Psoas muscle (tissue), 8 donors: ENCODE data around the gene NEURL2. TPM values are rescaled to one million over a fixed set of nuclear protein-coding genes. Genes with fewer than 3 reads are reported as not detected.

Experiments used
- ATAC-seq, 4 donors: fragments of 200-7000 bp; cut with Tn5 transposase; one replicate each; pipeline ENCODE4 v1.9.1; 2020; ENCODE audit warnings: moderate library complexity in 3 of 4, mild to moderate bottlenecking in 2 of 4
- DNase-seq, 2 donors: peaks; one replicate each; pipeline ENCODE4 v3.0.0-alpha.2; 2020
- H3K27ac ChIP-seq: fragments of 200-600 bp; one replicate; pipeline ENCODE4 v1.8.0; 2022
- H3K27me3 ChIP-seq, 3 donors: fragments of 200-600 bp in 1 of 3; one replicate each; pipeline versions ENCODE4 v1.6.1 to v1.8.0; 2013 to 2022; ENCODE audit warnings: low read length in 2 of 3, mild to moderate bottlenecking in 2 of 3, moderate library complexity in 1 of 3; ENCODE audit not compliant: insufficient read depth in 3 of 3
- H3K36me3 ChIP-seq, 2 donors: fragments of 200-600 bp in 1 of 2; one replicate each; pipeline versions ENCODE4 v1.6.1 to v1.8.0; 2013 to 2022; ENCODE audit warnings: low read depth in 1 of 2, mild to moderate bottlenecking in 1 of 2, moderate library complexity in 1 of 2; ENCODE audit not compliant: insufficient read depth in 1 of 2
- H3K4me1 ChIP-seq: fragments of 200-600 bp; one replicate; pipeline ENCODE4 v1.8.0; 2022
- H3K4me3 ChIP-seq: fragments of 200-600 bp; one replicate; pipeline ENCODE4 v1.8.0; 2022; ENCODE audit warnings: mild to moderate bottlenecking
- H3K9me3 ChIP-seq: fragments of 200-600 bp; one replicate; pipeline ENCODE4 v1.8.0; 2022
- CTCF ChIP-seq: fragments of 200-600 bp; IDR thresholded peaks from one replicate; pipeline ENCODE4 v1.8.0; 2022; ENCODE audit warnings: antibody characterized with exemption
- WGBS, 3 donors: extraction: QIAGEN DNeasy Blood & Tissue Kit; methylation state at CpG; one replicate each; pipeline versions ENCODE4 v1.1.6 to v1.1.7; 2013; 5-methylcytosine and 5-hydroxymethylcytosine counted together
- intact Hi-C, 2 donors: fragments of 100-400 bp; cut with DNase I; formaldehyde crosslinking; loops; one replicate each; pipeline versions ENCODE4 v1.11.0 to v1.14.2; 2022
- polyA plus RNA-seq, 3 donors: library from polyadenylated mRNA; stranded (reverse); fragments of 200-250 nt; gene quantifications; one replicate each; pipeline ENCODE4 v1.2.3, GENCODE V29; 2013
- total RNA-seq, 4 donors: library from RNA; stranded (reverse); fragmentation: NEBNext Ultra II Directional in 2 of 4; extraction: Animal tissue kit (Norgen Biotek cat#: 25700) in 2 of 4; gene quantifications; one replicate each; pipeline versions ENCODE4 v1.2.1 to v1.2.4, GENCODE V29; 2021 to 2023
- donor health status: healthy with polysubstance abuse.
- donor health status: DM: no; HTN: no; CAD: no; lungs with moderate emphysema.
- donor health status: Bipolar disorder and iron deficiency.
- donor health status: healthy.
- donor health status: DM: yes; HTN: yes; CAD: no.
- donor health status: DM: no; HTN: no; CAD: no.
- donor health status: DM: no; HTN: no; CAD: no.
- donor health status: DM: yes; HTN: yes; CAD: no.

NEURL2 gene
- total and polyA plus RNA-seq, 7 donors: 4.3 to 11.8 (median 7.9) TPM

GRCh38 chr20:45892049-45892825, 1.2 kb upstream of the NEURL2 start:
- DNase-seq: no peak
- 82 to 86% (median 85%) methylated on average over 9 of the region's 9 CpGs for WGBS, 3 donors
- H3K27ac ChIP-seq: peak overlapping the region; percentile 92
- TF ChIP-seq CTCF: no peak
- peak overlapping the region; percentile 91 for H3K4me3 ChIP-seq
- no peaks in the 10 kb centered on the region for H3K27me3 ChIP-seq
- no peaks in the 10 kb centered on the region for H3K9me3 ChIP-seq
- peaks cover 24% of the 10 kb centered on the region for H3K4me1 ChIP-seq
- peak in 3 of 4 donors; percentile 15 to 24 (median 16) for ATAC-seq
- intact Hi-C loops: loop anchor here (5.0 kb wide), 4 partner anchors 40 to 95 kb away; partner anchors contain the start of gene PCIF1 (in 2 of the 2)
- H3K36me3 ChIP-seq: peaks cover 2 to 67% of the 10 kb centered on the region in 2 donors

- H3K4me3 ChIP-seq: peak overlapping the region; percentile 91
- H3K4me1 ChIP-seq: peaks cover 24% of the 10 kb centered on the region
- intact Hi-C loops: loop anchor here (5.0 kb wide), 4 partner anchors 42 to 93 kb away; partner anchors contain the start of gene PCIF1 (in 2 of the 2)
- no peaks in the 10 kb centered on the region for H3K27me3 ChIP-seq
- DNase-seq (peak; percentile 84 to 90), ATAC-seq (peak; percentile 75 to 79 (median 76))
- peak overlapping the region; percentile 92 for H3K27ac ChIP-seq
- no peaks in the 10 kb centered on the region for H3K9me3 ChIP-seq
- H3K36me3 ChIP-seq: peaks cover 0 to 60% of the 10 kb centered on the region in 2 donors
- 1% methylated on average over 61 to 79 of the region's 79 CpGs for WGBS, 3 donors
- peak; percentile 65 for TF ChIP-seq CTCF
Measured at GRCh38 chr20:45890077-45890984, 677 bp downstream of the NEURL2 start.

GRCh38 chr20:45888681-45889080, 2.3 kb downstream of the NEURL2 start:
- intact Hi-C loops: no loop called here
- DNase-seq (peak in 1 of 2 donors; percentile 47), ATAC-seq (no peak)
- H3K36me3 ChIP-seq: peaks cover 0 to 53% of the 10 kb centered on the region in 2 donors
- H3K4me3 ChIP-seq: no peak overlapping the region
- TF ChIP-seq CTCF: no peak
- no peak overlapping the region for H3K27ac ChIP-seq
- 68 to 80% (median 73%) methylated on average over 3 of the region's 3 CpGs for WGBS, 3 donors
- H3K27me3 ChIP-seq: no peaks in the 10 kb centered on the region
- no peaks in the 10 kb centered on the region for H3K9me3 ChIP-seq
- peaks cover 30% of the 10 kb centered on the region for H3K4me1 ChIP-seq

GRCh38 chr20:45887346-45887715, 3.7 kb downstream of the NEURL2 start, which contains the start of gene SPATA25:
SPATA25 (minus strand) TSS chr20:45887622; CDS start chr20:45887590, 32 bp downstream.
- WGBS, 3 donors: 85 to 95% (median 89%) methylated on average over 8 of the region's 8 CpGs
- Histone ChIP-seq H3K4me1 (peaks cover 37% of the 10 kb centered on the region), H3K9me3 (no peaks in the 10 kb centered on the region), H3K36me3 (peaks cover 0 to 53% of the 10 kb centered on the region in 2 donors), H3K4me3 (no peak within 1 kb of the TSS), H3K27me3 (no peaks in the 10 kb centered on the region), H3K27ac (no peak within 1 kb of the TSS)
- no peak for DNase-seq
- TF ChIP-seq CTCF: no peak
- ATAC-seq: no peak
- intact Hi-C loops: no loop called here
